Upper lobe of left lung (tissue), 6 donors: ENCODE data around the gene SLC38A9. TPM values are rescaled to one million over a fixed set of nuclear protein-coding genes. Genes with fewer than 3 reads are reported as not detected.
"Not testable (repeated sequence)": the region's sequence is repeated elsewhere in the genome, so short reads cannot be mapped to it uniquely, and the experiment has no call there.

Experiments
- ATAC-seq, 2 donors: fragments of 200-7000 bp; cut with Tn5 transposase; one replicate each; pipeline ENCODE4 v1.9.1; 2022; ENCODE audit warnings: mild to moderate bottlenecking in 2 of 2, moderate library complexity in 2 of 2; ENCODE audit not compliant: low FRiP score in 2 of 2
- DNase-seq, 2 donors: peaks; one replicate each; pipeline ENCODE4 v3.0.0-alpha.2; 2019 to 2020
- H3K27ac ChIP-seq, 4 donors: fragments of 200-600 bp; sonication (generic); one replicate each; pipeline ENCODE4 v1.5.1; 2016 to 2019
- H3K27me3 ChIP-seq, 4 donors: fragments of 200-600 bp; sonication (generic); one replicate each; pipeline ENCODE4 v1.5.1; 2017 to 2019
- H3K36me3 ChIP-seq, 4 donors: fragments of 200-600 bp; sonication (generic); one replicate each; pipeline ENCODE4 v1.5.1; 2016 to 2019
- H3K4me1 ChIP-seq, 4 donors: fragments of 200-600 bp; sonication (generic); one replicate each; pipeline ENCODE4 v1.5.1; 2018 to 2019
- H3K4me3 ChIP-seq, 4 donors: fragments of 200-600 bp; sonication (generic); one replicate each; pipeline ENCODE4 v1.5.1; 2017 to 2019; ENCODE audit warnings: mild to moderate bottlenecking in 2 of 4, moderate library complexity in 1 of 4
- H3K9me3 ChIP-seq, 4 donors: fragments of 200-600 bp; sonication (generic); one replicate each; pipeline ENCODE4 v1.5.1; 2018 to 2019
- EP300 ChIP-seq, 4 donors: sonication (generic); formaldehyde crosslinking; IDR thresholded peaks; one replicate each; pipeline ENCODE4 v1.5.1; 2017; ENCODE audit warnings: antibody characterized with exemption in 4 of 4, control low read depth in 2 of 4
- POLR2A ChIP-seq, 4 donors: fragments of 450-650 bp; IDR thresholded peaks; one replicate each; pipeline ENCODE4 v1.5.1; 2016 to 2017; ENCODE audit warnings: antibody characterized with exemption in 4 of 4, mild to moderate bottlenecking in 2 of 4
- POLR2AphosphoS5 ChIP-seq, 2 donors: sonication (generic); formaldehyde crosslinking; IDR thresholded peaks; one replicate each; pipeline ENCODE4 v1.5.1; 2017; ENCODE audit warnings: antibody characterized with exemption in 2 of 2
- WGBS, 2 donors: methylation state at CpG; one replicate each; pipeline ENCODE4 v1.1.5; 2017 to 2018; 5-methylcytosine and 5-hydroxymethylcytosine counted together
- total RNA-seq, 6 donors: library from RNA; depleted of rRNA in 4 of 6; stranded (reverse); fragments of >200 nt in 4 of 6; gene quantifications; one replicate each; pipeline versions ENCODE4 v1.1.0 to v1.2.1, GENCODE V29; 2016 to 2021
- TF ChIP-seq, protein P1 (sequence below), 6 experiments: fragments of 450-650 bp in 4 of 6; fragments of 200-600 bp in 2 of 6; sonication (generic) in 2 of 6; IDR thresholded peaks; one replicate each; pipeline ENCODE4 v1.5.1; 2016 to 2019; ENCODE audit warnings: antibody characterized with exemption in 6 of 6
- donor health status: DM: no; HTN: no; CAD: no; lungs with moderate emphysema.
- donor health status: DM: no; HTN: yes; CAD: no; lungs with severe emphysema.

SLC38A9 gene
- total RNA-seq, 6 donors from 2014 or later = 14.4 to 41.9 (median 19.9) TPM

DNA sequence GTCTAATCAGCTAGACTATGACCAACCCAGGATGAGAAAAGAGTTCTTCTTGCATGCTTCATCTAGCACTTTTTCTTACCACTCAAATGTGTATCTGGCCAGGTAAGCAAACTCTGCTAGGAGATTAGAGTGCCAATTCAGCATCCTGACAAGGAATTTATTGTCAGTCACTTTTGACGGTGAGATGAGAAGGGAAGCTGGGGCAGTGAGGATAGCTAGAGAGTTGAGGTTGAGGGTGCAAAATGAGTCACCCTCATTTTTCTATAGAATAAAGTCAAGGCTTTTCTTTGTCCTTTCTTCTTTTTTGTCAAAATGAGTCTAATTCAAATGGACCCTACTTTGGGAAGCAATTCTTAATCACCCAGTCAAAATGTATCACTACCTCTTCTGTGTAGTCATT is 102.7 kb downstream of the SLC38A9 start:
- TF ChIP-seq POLR2AphosphoS5 (IDR thresholded peaks at IDR 0.05) (no peak), EP300 (IDR thresholded peaks at IDR 0.05) (no peak)
- TF ChIP-seq, protein P1, sequence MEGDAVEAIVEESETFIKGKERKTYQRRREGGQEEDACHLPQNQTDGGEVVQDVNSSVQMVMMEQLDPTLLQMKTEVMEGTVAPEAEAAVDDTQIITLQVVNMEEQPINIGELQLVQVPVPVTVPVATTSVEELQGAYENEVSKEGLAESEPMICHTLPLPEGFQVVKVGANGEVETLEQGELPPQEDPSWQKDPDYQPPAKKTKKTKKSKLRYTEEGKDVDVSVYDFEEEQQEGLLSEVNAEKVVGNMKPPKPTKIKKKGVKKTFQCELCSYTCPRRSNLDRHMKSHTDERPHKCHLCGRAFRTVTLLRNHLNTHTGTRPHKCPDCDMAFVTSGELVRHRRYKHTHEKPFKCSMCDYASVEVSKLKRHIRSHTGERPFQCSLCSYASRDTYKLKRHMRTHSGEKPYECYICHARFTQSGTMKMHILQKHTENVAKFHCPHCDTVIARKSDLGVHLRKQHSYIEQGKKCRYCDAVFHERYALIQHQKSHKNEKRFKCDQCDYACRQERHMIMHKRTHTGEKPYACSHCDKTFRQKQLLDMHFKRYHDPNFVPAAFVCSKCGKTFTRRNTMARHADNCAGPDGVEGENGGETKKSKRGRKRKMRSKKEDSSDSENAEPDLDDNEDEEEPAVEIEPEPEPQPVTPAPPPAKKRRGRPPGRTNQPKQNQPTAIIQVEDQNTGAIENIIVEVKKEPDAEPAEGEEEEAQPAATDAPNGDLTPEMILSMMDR (IDR thresholded peaks at IDR 0.05) = no peak
- Histone ChIP-seq H3K9me3 (no peaks in the 10 kb centered on the region), H3K36me3 (no peaks in the 10 kb centered on the region), H3K4me1 (peaks cover 0 to under 1% (median 0%) of the 10 kb centered on the region in 4 donors), H3K27me3 (no peaks in the 10 kb centered on the region), H3K27ac (no peak overlapping the region), H3K4me3 (no peak overlapping the region)
- DNase-seq = no peak
- no peak for ATAC-seq
- 74 to 88% methylated on average over 1 of the region's 1 CpG for WGBS, 2 donors

DNA sequence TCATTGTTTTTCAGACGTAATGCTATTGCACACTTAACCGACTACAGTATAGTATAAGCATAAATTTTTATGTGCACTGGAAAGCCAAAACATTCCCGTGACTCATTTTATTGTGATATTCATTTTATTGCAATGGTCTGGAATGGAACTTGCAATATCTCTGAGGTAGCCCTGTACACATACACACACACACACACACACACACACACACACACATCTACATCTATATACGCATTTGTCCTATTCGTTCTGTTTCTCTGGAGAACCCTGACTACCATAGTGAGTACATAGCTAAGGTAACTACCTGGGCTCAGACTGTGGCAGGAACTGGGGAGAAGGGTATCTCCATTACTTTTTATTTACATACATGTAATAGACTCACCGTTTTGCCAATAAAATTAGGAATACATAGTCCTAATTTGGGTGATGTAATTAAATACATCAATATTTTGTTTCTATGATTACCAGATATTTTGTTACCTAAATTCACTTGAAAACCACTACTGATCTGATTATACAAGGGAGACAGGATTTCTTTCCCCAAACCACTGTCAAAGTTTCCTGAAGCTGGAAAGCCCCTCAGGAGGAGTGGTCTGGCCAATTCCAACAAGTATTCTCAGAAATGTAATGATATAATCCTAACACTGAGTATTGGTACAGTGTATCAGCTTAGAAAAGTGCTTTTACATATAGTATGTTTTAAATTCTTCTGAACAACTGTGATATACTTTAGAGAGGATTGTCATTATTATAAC is 103.4 kb downstream of the SLC38A9 start:
- H3K36me3 ChIP-seq = no peaks in the 10 kb centered on the region
- WGBS, 2 donors = 76 to 79% methylated on average over 6 of the region's 6 CpGs
- ATAC-seq (peak in 1 of 2 donors; percentile 49), DNase-seq (no peak)
- no peak overlapping the region for H3K27ac ChIP-seq
- no peaks in the 10 kb centered on the region for H3K9me3 ChIP-seq
- peaks cover 0 to 5% (median 0%) of the 10 kb centered on the region in 4 donors for H3K4me1 ChIP-seq
- H3K27me3 ChIP-seq = no peaks in the 10 kb centered on the region
- TF ChIP-seq EP300 (IDR thresholded peaks at IDR 0.05) (no peak), POLR2AphosphoS5 (IDR thresholded peaks at IDR 0.05) (no peak), POLR2A (IDR thresholded peaks at IDR 0.05) (no peak)
- TF ChIP-seq, protein P1 (IDR thresholded peaks at IDR 0.05) = no peak
- H3K4me3 ChIP-seq = no peak overlapping the region

- H3K36me3 ChIP-seq, H3K4me3 ChIP-seq, ATAC-seq, H3K9me3 ChIP-seq, DNase-seq, H3K27ac ChIP-seq, H3K27me3 ChIP-seq: not testable (repeated sequence)
- 71 to 73% methylated on average over 5 of the region's 5 CpGs for WGBS, 2 donors
- H3K4me1 ChIP-seq = peaks cover 0 to 17% (median 3%) of the 10 kb centered on the region in 4 donors
These were observed 104.8 kb downstream of the SLC38A9 start for GRCh38 chr5:55607309-55607708.

GRCh38 chr5:55604611-55605067 is 107.5 kb downstream of the SLC38A9 start:
- ATAC-seq (no peak), DNase-seq (no peak)
- TF ChIP-seq, protein P1 (IDR thresholded peaks at IDR 0.05) = no peak
- no peak for TF ChIP-seq POLR2AphosphoS5 (IDR thresholded peaks at IDR 0.05)
- TF ChIP-seq EP300 (IDR thresholded peaks at IDR 0.05) = no peak
- no peak for TF ChIP-seq POLR2A (IDR thresholded peaks at IDR 0.05)
- Histone ChIP-seq H3K9me3 (no peaks in the 10 kb centered on the region), H3K27me3 (no peaks in the 10 kb centered on the region), H3K4me3 (no peak overlapping the region), H3K36me3 (no peaks in the 10 kb centered on the region), H3K4me1 (peaks cover 24 to 39% (median 29%) of the 10 kb centered on the region in 4 donors), H3K27ac (peak overlapping the region in 3 of 4 donors; percentile 10 to 33 (median 15))
- WGBS, 2 donors = 92% methylated on average over 7 of the region's 7 CpGs

DNA sequence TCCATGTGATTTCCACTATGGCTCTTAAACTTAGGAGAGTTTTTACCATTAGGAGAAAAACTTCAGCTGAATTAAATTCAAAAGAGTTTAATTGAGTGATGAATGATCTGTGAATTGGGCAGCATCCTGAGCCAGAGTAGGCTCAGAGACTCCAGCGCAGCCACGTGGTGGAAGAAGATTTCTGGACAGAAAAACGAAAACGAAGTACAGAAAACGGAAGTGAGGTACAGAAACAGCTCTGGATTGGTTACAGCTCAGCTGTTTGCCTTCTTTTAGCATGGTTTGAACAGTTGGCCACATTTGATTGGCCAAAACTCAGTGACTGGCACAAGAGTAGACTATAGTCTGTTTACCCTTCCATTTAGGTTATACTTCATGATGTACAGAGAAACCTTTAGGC is 108.2 kb downstream of the SLC38A9 start:
- Histone ChIP-seq H3K4me3 (no peak overlapping the region), H3K4me1 (peaks cover 24 to 43% (median 35%) of the 10 kb centered on the region in 4 donors), H3K27me3 (no peaks in the 10 kb centered on the region), H3K9me3 (no peaks in the 10 kb centered on the region), H3K36me3 (no peaks in the 10 kb centered on the region), H3K27ac (peak overlapping the region; percentile 10 to 85 (median 14))
- 69 to 81% methylated on average over 5 of the region's 5 CpGs for WGBS, 2 donors
- TF ChIP-seq, protein P1 (IDR thresholded peaks at IDR 0.05) = no peak
- TF ChIP-seq POLR2AphosphoS5 (IDR thresholded peaks at IDR 0.05) = no peak
- no peak for TF ChIP-seq EP300 (IDR thresholded peaks at IDR 0.05)
- TF ChIP-seq POLR2A (IDR thresholded peaks at IDR 0.05) = no peak
- ATAC-seq (no peak), DNase-seq (no peak)
